Lower leg skin (tissue), 3 donors: Measurements from ENCODE around the gene RUNX3.

ENCODE experiments used
- POLR2A ChIP-seq, 2 donors: fragments of 450-650 bp; IDR thresholded peaks; one replicate each; pipeline ENCODE4 v1.6.1; 2016 to 2017; ENCODE audit warnings: antibody characterized with exemption in 2 of 2, mild to moderate bottlenecking in 1 of 2, moderate library complexity in 1 of 2
- TF ChIP-seq, protein P1 (sequence below), 3 donors: fragments of 450-650 bp; IDR thresholded peaks; one replicate each; pipeline ENCODE4 v1.5.1; 2016; ENCODE audit warnings: antibody characterized with exemption in 3 of 3, mild to moderate bottlenecking in 3 of 3, moderate library complexity in 2 of 3

GRCh38 chr1:24963099-24963872 is 33.2 kb upstream of the RUNX3 start:
- TF ChIP-seq, protein P1, sequence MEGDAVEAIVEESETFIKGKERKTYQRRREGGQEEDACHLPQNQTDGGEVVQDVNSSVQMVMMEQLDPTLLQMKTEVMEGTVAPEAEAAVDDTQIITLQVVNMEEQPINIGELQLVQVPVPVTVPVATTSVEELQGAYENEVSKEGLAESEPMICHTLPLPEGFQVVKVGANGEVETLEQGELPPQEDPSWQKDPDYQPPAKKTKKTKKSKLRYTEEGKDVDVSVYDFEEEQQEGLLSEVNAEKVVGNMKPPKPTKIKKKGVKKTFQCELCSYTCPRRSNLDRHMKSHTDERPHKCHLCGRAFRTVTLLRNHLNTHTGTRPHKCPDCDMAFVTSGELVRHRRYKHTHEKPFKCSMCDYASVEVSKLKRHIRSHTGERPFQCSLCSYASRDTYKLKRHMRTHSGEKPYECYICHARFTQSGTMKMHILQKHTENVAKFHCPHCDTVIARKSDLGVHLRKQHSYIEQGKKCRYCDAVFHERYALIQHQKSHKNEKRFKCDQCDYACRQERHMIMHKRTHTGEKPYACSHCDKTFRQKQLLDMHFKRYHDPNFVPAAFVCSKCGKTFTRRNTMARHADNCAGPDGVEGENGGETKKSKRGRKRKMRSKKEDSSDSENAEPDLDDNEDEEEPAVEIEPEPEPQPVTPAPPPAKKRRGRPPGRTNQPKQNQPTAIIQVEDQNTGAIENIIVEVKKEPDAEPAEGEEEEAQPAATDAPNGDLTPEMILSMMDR (IDR thresholded peaks at IDR 0.05) = no peak
- TF ChIP-seq POLR2A (IDR thresholded peaks at IDR 0.05) = no peak
